Measurements from ENCODE around the gene HDAC2. TPM values are rescaled to one million over a fixed set of nuclear protein-coding genes. Genes with fewer than 3 reads are reported as not detected.

The HDAC2 gene
- total RNA-seq, 2 experiments from 2014 or later, result 29.9 to 40.8 TPM

- H3K4me1 Mint-ChIP-seq (ENCODE audit: low read depth), result no peaks in the 10 kb centered on the region
- H3K4me3 Mint-ChIP-seq, result no peak overlapping the region
- POLR2A ChIA-PET, result no interaction called here
Measured at GRCh38 chr6:113999284-113999683, 28.3 kb upstream of the HDAC2 start.

GRCh38 chr6:113998811-113999210, 27.9 kb upstream of the HDAC2 start:
- intact Hi-C loops (cut with DNase I, micrococcal nuclease), result no loop called here
- Mint-ChIP-seq H3K4me3 (no peak overlapping the region), H3K27ac (no peak overlapping the region), H3K36me3 (ENCODE audit: low read depth) (no peaks in the 10 kb centered on the region), H3K9me3 (no peaks in the 10 kb centered on the region), H3K27me3 (peaks cover 20% of the 10 kb centered on the region), H3K4me1 (ENCODE audit: low read depth) (no peaks in the 10 kb centered on the region)
- ChIA-PET POLR2A (no interaction called here), CTCF (no interaction called here)
- no peak overlapping the region for H3K4me3 ChIP-seq (ENCODE audit: low read length)
- H3K36me3 ChIP-seq (ENCODE audit: insufficient read depth, low read length), result no peaks in the 10 kb centered on the region
- H3K27me3 ChIP-seq (ENCODE audit: control insufficient read depth in 1 of 2, insufficient read depth in 2 of 2, low read length in 2 of 2), result peaks cover 4 to 5% of the 10 kb centered on the region in 2 experiments
- no peak for TF ChIP-seq CTCF (IDR thresholded peaks at IDR 0.05)
- no peak overlapping the region for H3K27ac ChIP-seq (ENCODE audit: low read depth in 1 of 2, low read length in 2 of 2)
- no peaks in the 10 kb centered on the region for H3K9me3 ChIP-seq (ENCODE audit: control insufficient read depth in 1 of 2, insufficient read depth in 1 of 2, low read length in 2 of 2)
- H3K4me1 ChIP-seq (ENCODE audit: insufficient read depth, low read length), result no peaks in the 10 kb centered on the region
- ATAC-seq (ENCODE audit: poor library complexity) (no peak), DNase-seq (no peak)

More at GRCh38 chr6:113999284-113999683, 28.3 kb upstream of the HDAC2 start:
- DNase-seq, result no peak
- Mint-ChIP-seq H3K27me3 (peaks cover 20% of the 10 kb centered on the region), H3K36me3 (ENCODE audit: low read depth) (no peaks in the 10 kb centered on the region), H3K27ac (no peak overlapping the region), H3K9me3 (no peaks in the 10 kb centered on the region)
- no peak for TF ChIP-seq CTCF (IDR thresholded peaks at IDR 0.05)
- intact Hi-C loops (cut with DNase I, micrococcal nuclease), result no loop called here
- CTCF ChIA-PET, result no interaction called here
- Histone ChIP-seq H3K9me3 (ENCODE audit: control insufficient read depth in 1 of 2, insufficient read depth in 1 of 2, low read length in 2 of 2) (no peaks in the 10 kb centered on the region), H3K36me3 (ENCODE audit: insufficient read depth, low read length) (no peaks in the 10 kb centered on the region), H3K27me3 (ENCODE audit: control insufficient read depth in 1 of 2, insufficient read depth in 2 of 2, low read length in 2 of 2) (peaks cover 4 to 5% of the 10 kb centered on the region in 2 experiments), H3K27ac (ENCODE audit: low read depth in 1 of 2, low read length in 2 of 2) (no peak overlapping the region), H3K4me1 (ENCODE audit: insufficient read depth, low read length) (no peaks in the 10 kb centered on the region), H3K4me3 (ENCODE audit: low read length) (no peak overlapping the region)
- no peak for ATAC-seq (ENCODE audit: poor library complexity)

GRCh38 chr6:113997116-113997515, 26.2 kb upstream of the HDAC2 start:
- CTCF ChIA-PET, result no interaction called here
- ATAC-seq (ENCODE audit: poor library complexity) (no peak), DNase-seq (no peak)
- peaks cover 11% of the 10 kb centered on the region for H3K27me3 Mint-ChIP-seq
- H3K4me1 ChIP-seq (ENCODE audit: insufficient read depth, low read length), result no peaks in the 10 kb centered on the region
- H3K27me3 ChIP-seq (ENCODE audit: control insufficient read depth in 1 of 2, insufficient read depth in 2 of 2, low read length in 2 of 2), result peaks cover 2 to 5% of the 10 kb centered on the region in 2 experiments
- no peaks in the 10 kb centered on the region for H3K9me3 ChIP-seq (ENCODE audit: control insufficient read depth in 1 of 2, insufficient read depth in 1 of 2, low read length in 2 of 2)
- no peak overlapping the region for H3K27ac ChIP-seq (ENCODE audit: low read depth in 1 of 2, low read length in 2 of 2)
- H3K4me1 Mint-ChIP-seq (ENCODE audit: low read depth), result no peaks in the 10 kb centered on the region
- no peaks in the 10 kb centered on the region for H3K36me3 Mint-ChIP-seq (ENCODE audit: low read depth)
- H3K4me3 Mint-ChIP-seq, result no peak overlapping the region
- POLR2A ChIA-PET, result no interaction called here
- H3K4me3 ChIP-seq (ENCODE audit: low read length), result no peak overlapping the region
- H3K36me3 ChIP-seq (ENCODE audit: insufficient read depth, low read length), result no peaks in the 10 kb centered on the region
- H3K27ac Mint-ChIP-seq, result no peak overlapping the region
- intact Hi-C loops (cut with DNase I, micrococcal nuclease), result no loop called here
- no peak for TF ChIP-seq CTCF (IDR thresholded peaks at IDR 0.05)
- H3K9me3 Mint-ChIP-seq, result no peaks in the 10 kb centered on the region

Measured in CD4-positive, alpha-beta T cell (primary cell).